Measurements from ENCODE around the gene QSOX2.

Gene QSOX2

DNA sequence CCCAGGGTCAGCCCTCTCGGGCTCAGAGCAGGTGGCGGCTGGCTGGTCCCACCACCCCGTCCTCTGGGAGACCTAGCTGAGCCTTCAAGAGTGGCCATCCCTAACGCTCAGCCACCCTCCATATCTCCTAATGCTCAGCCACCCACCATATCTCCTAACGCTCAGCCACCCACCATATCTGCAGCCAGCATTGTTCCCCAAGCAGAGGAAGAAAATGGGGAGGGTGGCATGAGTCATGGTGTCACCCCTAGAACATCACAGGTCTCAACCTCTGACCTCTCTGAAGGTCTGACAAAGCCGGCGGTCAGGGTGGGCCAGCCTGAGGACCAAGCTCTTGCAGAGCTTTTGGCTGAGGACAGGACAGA is 55.4 kb downstream of the QSOX2 start:
- DNase-seq (ENCODE audit: low read depth) = no peak

DNA sequence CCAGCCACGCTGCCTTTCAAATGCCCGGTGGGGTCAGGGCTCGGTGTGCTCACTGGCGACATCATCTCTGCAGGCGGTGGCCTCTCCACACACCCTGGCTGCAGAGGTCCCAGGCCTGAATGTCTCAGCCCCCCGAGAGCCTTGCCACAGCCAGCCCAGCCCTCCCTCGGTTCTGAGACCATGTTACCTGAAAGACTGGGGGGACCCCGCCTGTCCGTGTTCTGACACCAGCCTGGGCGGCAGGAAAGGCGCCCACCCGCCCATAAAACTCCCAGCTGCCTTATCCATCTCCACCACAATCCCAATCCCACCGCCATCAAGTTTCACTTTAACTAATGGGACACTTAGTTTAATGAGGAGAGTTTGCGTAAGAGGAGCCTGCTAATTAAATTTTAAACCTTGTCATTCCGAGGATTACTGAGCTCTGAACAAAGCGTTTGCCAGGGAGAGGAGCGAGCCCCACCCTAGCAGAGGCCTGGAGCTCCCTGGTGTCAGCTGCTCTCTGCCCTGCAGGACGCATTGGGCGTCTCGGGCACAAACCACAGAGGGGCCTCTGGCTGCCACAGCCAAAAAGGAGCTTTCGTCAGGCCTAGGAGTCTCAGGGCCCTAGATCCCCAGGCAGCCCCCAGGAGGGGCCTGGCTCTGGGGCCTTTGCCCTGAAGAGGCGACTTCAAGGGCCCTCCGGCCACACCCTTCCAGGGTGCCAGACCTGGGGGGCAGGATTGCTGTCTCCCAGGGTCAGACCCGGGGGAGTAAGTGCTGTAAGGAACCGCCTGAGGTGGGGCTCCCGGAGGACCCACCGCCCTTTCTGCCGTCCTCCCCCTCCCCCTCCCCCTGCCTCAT is 56.0 kb downstream of the QSOX2 start:
- no peak for DNase-seq (ENCODE audit: low read depth)

DNA sequence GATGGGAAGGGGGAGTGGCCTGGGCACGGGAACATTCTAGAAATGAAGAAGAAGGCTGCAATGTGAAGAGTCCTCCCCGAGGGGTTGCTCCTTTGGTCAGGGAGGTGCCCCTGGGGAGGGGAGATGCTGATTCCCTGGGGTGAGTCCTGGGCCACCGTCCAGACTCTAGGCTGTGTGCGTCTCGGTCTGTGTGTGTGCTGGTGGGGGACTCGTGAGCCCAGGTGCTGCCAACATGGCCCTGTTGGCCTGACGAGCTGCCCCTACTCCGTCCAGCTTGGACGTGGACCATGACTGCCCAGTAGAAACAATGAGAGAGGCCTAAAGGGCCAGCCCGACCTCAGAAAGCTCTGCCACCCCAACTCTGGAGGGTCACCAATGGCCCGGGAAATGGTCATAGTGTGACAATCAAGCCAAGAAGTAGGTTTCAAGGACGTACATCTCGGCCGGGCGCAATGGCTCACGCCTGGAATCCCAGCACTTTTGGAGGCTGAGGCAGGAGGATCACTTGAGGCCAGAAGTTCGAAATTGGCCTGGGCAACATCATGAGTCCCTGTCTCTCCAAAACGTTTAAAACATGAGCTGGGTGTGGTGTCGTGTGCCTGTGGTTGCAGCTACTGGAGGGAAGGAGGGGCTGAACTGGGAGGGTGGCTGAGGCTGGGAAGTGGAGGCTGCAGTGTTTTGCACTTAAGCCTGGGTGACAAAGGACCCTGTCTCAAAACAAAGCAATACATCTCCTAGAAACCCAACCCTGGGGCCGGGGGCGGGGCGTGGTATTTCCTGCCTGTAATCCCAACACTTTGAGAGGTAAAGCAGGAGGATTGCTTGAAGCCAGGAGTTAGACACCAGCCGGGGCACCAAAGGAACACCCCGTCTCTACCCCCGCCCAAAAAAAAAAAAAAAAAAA is 57.7 kb downstream of the QSOX2 start:
- DNase-seq (ENCODE audit: low read depth) = no peak

DNA sequence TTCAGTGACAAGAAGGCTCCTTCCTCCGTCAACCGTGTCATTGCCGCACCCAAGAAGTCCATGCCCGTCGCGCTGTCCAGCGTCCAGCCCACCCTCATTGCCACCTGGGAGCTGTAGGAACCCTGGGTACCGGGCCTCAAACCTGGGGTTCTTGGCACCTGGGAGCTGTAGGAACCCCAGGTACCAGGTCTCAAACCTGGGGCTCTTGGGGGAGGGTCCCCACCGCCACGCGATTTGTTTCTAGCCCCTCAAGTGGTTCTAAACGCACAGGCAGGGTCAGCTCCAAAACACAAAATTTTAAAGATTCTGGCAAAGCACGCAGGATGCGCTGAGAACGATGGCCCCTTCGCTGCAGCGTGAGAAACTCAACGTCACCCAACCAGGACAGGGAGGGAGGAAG is 58.4 kb downstream of the QSOX2 start:
- no peak for DNase-seq (ENCODE audit: low read depth)

DNA sequence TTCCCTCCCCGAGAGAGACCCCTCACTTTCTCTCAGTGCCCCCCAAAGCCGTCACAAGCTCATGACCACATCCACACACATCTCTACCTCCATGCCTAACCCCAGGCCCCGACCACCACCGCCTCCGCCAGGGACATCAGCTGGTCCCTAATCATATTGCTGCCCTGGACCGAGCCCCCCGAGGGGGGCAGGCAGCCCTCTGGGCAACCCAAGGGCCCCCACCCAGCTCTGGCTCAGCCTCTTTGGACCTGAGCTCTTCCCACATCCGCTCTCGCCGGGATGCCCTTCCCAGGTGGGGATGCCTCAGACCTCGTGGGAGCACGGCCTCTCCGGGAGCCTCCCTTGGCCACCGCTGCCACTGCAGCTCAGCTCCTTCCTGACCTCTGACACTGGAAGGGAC is 59.2 kb downstream of the QSOX2 start:
- no peak for DNase-seq (ENCODE audit: low read depth)

DNA sequence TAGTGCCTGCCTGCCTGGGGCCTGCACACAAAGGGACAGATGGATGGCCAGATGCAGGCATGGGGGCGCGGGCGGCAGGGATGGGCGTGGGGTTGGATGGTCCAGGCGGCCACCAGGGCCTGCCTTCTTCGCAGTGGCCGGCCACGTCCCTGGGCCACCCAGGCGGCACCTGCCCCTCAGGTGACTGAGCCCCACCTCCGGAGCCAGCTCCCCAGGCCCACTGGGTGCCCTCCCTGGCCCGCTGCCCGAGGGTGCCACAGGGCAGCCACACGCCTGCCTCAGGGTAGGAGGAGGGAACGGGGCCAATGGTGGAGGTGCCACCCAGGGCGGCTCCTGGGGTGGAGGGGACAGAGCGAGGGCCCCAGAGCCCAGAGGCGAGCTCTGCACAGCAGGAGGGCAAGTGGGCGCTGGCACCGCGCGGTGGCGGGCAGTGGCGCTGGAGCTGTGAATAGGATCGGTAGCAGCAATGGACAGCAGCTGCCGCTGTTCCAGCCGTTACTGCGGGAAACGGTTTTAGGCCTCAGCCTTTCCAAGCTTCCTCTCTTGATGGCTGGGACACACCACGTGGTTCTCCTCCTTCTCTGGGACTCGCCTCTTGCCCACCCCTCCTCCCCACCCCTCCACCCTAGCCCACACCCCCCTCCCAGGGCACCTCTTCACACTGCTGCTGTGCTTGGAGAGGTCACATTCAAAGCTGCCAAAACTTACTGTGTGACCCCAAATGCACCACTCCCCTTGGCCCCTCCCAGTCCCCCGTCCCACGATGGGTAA is 59.8 kb downstream of the QSOX2 start:
- DNase-seq (ENCODE audit: low read depth) = no peak

DNA sequence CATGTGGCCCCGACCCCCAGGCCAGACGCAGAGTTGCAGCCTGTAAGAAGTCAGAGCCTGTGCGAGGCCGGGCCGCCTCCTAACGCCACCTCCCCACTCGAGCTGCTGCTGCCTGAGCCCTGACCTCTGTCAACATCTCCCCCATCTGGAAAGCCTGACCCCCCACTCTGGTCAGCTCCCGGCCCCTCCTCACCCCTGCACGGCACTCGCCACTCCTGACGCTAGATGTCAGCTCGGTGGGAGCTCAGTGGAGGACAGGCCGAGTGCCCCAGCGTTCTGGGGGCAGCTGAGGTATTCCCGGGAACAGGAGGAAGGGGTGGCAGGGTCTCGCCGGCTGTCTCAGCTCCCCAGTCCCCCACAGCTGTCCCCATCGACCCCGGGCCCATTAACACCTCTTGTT is 60.5 kb downstream of the QSOX2 start:
- DNase-seq (ENCODE audit: low read depth) = no peak

DNA sequence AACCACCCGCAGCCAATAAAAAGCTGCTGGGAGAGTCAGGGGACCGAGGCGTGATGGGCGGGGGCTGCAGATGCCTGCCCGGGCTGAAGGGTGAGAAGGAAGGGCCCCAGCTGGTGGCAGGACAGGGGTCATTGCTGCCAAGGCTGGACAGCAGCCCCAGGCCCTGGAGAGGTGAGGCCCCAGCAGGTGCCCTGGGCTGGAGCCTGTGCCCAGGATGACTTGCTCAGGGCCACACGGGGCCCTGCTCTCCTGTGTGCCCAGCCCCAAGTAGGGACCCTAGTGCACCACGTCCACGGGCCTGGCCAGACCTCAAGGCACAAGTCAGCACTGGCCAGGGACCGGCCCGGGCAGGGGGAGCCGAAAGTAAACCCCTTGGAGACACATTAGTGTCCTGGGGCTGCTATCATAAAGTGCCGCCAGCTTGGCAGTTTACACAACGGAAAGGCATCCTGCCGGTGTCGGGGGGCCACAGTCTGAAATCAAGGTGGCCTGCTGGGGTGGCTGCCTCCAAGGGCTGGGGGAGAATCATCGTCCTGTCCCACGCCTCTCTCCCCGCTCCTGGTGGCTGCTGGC is 62.7 kb downstream of the QSOX2 start:
- DNase-seq (ENCODE audit: low read depth) = no peak

DNA sequence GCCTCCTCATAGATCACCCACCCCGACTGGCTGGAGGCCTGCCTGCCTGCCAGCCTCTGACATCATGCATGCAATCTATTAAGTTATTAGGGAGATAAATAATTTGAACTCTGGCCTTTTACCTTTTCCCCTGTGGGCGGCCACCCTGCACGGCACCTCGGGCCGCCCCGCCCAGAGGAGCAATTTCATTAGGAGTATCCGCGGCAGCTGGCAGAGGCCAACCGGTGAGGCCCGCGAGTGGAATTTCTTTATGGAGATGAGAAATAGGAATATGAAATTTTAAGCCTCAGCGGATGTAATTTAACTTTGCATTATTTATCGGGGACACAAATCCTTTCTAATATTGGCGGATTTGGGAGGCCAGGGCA is 63.2 kb downstream of the QSOX2 start:
- DNase-seq (ENCODE audit: low read depth) = no peak

DNA sequence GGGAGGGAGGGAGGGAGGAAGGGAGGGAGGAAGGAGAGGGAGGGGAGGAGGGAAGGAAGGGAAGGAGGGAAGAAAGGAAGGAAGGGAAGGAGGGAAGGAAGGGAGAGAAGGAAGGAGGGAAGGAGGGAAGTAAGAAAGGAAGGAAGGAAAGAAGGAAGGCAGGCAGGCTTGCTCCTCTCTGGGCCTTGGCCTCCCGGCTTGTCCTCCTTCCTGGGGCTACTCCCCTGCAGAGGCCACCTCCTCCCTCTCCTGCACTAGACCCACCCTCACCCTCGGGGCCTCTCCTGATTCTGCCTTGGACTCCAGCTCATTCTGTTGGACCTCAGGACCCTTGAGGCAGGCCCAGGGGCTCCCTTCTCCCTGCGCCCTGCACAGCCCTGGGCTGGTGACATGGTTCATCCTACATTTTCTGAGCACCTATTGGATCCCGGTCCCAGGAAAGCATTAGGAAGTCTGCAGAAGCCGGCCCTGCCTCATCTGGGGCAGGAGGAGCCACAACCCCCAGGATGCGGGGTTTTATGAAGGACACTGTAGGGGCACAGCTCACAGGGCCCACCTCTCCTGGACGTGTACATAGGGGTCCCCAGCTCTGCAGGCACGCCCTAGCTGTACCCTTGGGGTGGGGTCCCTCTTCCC is 63.7 kb downstream of the QSOX2 start:
- DNase-seq (ENCODE audit: low read depth) = no peak

DNA sequence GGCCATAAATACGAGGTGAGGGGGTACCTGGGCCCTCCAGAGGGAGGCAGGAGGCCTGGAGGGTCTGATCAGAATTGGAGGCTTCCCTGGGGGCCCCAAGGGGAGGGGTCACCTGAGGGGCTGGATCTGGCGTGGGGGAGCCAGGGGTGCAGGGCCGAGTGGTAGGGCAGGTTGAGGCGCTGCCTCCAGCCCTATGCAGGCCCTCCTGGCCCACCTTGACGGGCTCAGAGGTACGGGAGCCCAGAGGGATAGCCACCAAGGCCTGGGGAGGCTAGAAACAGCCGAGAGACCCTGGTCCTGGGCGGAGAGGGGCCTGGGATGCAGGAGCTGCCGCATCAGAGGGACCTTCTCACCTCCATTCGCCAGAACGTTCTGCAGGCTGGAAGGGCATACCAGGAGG is 65.0 kb downstream of the QSOX2 start:
- no peak for DNase-seq (ENCODE audit: low read depth)

DNA sequence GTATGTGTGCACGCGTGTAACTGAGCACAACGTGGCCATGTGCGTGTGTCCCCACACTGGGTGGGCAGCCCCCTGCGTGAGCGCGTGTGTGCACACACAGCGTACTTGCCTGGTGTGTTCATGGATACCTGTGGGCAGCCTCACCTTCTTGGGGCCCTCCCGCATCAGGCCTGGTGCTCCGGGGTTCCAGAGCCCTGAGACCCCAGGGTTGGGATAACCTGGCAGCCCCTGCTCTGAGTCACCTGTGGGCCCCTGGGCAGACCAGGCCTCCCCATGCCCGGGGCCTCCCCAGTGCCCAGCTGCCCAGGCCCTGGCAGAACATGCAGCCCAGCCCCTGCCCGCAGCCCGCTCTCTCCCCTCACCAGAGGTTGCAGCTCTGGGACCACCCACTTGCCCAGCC is 65.9 kb downstream of the QSOX2 start:
- DNase-seq (ENCODE audit: low read depth) = no peak

DNA sequence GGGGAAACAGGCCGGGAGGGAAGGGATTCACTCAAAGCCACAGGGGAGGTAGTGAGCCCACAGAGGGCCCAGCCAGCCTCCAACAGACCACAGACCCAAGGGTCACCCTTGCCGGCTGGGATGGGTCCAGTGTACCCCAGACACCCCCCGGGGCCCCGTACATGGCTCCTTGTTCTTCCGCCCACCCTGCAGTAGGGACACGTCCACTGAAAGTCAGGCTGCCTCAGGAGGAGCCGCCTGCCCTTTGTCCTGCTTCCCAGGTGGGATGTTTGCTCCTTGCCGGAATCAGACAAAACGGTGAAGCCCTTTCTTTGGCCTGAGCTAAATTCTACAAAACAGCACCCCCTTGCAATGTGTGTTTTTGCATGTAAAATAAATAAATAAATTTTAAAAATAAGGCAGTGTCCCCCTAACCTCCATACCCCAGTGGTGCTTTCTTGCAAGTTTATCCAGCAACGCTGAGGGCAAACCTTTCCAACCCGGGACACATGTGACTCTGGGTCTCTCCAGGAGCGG is 66.5 kb downstream of the QSOX2 start:
- no peak for DNase-seq (ENCODE audit: low read depth)

DNA sequence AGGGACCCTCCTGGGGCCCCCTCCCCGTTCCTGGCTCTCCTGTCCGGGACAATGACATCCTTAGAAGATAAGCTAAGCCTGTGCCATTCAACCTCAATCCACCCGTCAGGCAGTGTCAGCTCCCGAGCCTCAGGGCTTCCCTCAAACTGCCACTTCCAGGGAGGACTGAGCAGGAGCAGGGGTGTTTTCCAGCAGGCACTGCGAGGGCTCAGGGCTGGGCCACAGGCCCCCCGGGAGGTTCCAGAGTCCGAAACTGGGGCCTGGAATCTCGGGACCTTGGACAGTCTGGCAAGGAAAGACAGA is 66.9 kb downstream of the QSOX2 start:
- DNase-seq (ENCODE audit: low read depth) = no peak

DNA sequence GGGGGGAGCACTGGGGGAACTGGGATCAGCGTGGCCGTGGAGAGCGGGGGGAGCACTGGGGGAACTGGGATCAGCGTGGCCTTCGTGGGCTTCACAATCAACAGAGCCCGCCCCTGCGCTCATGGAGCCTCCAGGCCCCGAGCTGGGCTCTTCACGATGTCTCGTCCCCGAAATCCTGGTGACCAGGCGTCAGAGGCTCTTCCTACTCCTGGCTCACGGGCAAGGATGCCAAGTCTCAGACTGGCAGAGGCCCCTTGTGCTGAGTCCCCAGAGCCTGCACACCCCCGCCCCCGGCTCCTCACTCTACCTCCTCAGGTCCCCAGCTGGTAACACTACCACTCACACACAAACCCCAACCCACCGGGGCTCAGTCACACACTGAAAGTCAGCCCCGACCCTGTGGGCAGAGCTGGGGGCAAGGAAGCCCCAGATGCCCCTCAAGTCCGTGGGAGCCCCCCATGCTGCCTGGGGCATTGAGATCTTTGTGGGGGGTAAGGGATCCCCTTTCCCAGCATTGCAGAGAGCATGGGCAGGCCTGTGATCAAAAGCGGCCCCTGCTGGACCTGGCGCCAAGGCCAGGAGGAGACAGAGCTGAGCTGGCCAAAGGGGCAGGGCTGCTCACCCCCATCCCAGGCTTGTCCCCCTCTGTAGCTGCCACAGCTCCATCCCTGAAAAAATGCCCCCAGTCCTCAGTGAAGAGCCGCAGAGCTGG is 67.4 kb downstream of the QSOX2 start:
- no peak for DNase-seq (ENCODE audit: low read depth)

DNA sequence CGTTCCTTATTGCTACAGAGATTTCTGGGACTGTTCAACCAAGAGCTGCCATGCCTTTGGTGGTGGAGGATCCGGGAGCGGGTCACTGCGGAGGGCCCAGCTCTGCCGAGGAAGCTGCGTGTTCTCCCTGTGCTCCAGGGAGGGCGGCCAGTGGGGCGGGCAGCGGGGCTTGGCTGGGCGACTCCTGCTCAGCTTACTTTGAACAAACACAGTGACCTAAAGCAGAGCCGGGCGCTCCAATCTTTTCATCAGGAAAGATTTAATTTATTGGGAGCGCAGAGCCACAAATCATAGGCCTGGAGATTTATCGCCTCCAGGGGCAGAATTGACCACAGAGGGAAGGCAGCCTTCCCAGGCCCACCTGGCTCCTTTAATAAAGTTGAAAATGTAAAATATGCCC is 68.4 kb downstream of the QSOX2 start:
- DNase-seq (ENCODE audit: low read depth) = no peak

DNA sequence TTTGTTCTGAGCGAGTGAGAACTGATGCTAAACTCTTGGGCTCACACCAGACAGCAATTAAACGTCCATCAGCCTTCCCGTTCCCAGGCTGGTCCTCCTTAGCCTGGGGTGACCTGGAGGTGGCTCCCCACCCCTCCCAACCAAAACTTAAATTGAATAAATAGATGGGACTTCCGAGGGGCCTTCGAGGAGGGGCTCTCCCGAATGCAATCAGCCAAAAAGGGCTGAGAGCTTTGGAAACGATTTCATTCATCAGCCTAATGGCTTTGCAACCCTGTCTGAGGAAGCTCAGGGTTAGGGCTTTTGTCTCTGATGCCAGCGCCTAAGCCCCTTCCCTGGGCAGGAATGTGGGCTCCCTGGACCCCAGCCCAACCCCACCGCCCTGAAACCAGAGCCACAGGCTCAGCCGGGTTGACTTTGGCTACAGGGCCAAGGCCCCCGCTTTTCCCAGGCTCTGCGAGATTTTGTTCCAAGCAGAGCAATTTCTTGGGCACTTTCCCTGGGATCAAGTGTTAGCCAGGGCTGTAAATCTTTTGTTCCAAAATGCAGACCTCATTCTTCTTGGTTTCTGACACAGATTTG is 69.9 kb downstream of the QSOX2 start:
- DNase-seq (ENCODE audit: low read depth) = no peak

DNA sequence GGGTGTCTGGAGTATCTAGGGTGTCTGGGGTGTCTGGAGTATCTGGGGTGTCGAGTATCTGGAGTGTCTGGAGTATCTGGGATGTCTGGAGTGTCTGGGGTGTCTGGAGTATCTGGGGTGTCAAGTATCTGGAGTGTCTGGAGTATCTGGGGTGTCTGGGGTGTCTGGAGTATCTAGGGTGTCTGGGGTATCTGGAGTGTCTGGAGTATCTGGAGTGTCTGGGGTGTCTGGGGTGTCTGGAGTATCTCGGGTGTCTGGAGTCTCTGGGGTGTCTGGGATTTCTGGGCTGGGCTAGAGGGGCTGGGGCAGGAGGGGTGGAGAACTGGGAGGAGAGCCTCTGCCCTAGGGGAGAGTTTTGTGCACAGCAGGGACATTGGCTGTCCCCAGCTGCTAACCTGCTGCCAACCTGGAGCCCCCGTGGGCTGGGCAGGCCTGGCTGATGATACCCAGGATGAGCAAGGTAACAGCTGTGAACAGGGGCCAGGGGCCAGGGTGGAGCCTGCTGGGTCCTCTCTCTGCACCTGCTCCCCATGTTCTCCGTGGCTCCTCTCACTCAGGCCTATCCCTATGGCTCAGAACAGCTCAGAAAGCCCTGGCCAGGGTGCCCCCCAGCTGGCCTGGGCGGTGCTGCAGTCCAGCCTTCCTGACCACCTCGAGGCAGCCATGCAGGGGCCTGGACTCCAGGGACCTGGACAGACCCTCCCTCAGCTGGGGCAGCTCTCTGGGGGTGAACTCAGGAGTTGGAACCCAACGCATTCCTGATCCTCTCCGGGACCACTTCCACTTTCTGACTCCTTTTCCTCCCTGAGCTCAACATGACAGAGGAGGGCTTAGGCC is 70.6 kb downstream of the QSOX2 start:
- DNase-seq (ENCODE audit: low read depth) = no peak

DNA sequence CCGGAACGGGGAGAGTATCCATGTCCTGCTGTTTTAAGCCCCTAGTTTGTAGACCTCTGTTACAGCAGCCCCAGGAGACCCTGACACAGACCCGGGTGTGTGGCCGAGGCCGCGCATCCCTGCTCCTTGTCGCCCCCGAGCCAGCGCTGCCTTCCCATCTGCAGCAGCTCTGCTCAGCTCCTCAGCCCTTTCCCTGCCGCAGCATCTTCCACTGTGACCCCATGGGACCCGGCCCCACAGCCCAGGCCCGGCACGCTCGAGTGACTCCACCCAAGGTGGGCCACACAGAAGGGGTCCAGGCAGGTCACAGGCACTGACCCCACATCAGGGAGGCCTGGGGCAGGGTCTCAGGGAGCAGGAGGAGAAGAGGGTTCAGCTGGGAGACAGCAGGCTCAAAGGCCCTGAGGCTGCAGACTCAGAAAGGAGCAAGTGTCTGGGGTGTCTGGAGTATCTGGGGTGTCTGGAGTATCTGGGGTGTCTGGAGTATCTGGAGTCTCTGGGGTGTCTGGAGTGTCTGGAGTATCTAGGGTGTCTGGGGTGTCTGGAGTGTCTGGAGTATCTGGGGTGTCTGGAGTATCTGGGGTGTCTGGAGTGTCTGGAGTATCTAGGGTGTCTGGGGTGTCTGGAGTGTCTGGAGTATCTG is 71.8 kb downstream of the QSOX2 start:
- DNase-seq (ENCODE audit: low read depth) = no peak
